Ascending aorta (tissue), 2 donors: ENCODE data around the gene FNBP1L. TPM values are rescaled to one million over a fixed set of nuclear protein-coding genes. Genes with fewer than 3 reads are reported as not detected.

Source experiments
- DNase-seq, 2 donors: peaks; one replicate each; pipeline ENCODE4 v3.0.0-alpha.2; 2019; ENCODE audit warnings: low spot score in 2 of 2
- H3K27ac ChIP-seq, 2 donors: fragments of 200-600 bp; sonication (generic); one replicate each; pipeline ENCODE4 v1.5.1; 2016 to 2017; ENCODE audit warnings: mild to moderate bottlenecking in 1 of 2
- H3K27me3 ChIP-seq: fragments of 200-600 bp; sonication (generic); one replicate; pipeline ENCODE4 v1.5.1; 2017
- H3K36me3 ChIP-seq, 2 donors: fragments of 200-600 bp; sonication (generic); one replicate each; pipeline ENCODE4 v1.5.1; 2016
- H3K4me1 ChIP-seq, 2 donors: fragments of 200-600 bp; sonication (generic); one replicate each; pipeline ENCODE4 v1.5.1; 2016 to 2017; ENCODE audit warnings: mild to moderate bottlenecking in 1 of 2
- H3K4me3 ChIP-seq, 2 donors: fragments of 200-600 bp; sonication (generic); one replicate each; pipeline ENCODE4 v1.5.1; 2016 to 2017; ENCODE audit warnings: mild to moderate bottlenecking in 1 of 2
- H3K9me3 ChIP-seq, 2 donors: fragments of 200-600 bp; sonication (generic); one replicate each; pipeline ENCODE4 v1.5.1; 2016
- intact Hi-C: fragments of 100-400 bp; cut with DNase I; formaldehyde crosslinking; loops from one replicate; pipeline ENCODE4 v1.15.1; 2023
- total RNA-seq: library from RNA; depleted of rRNA; stranded (reverse); fragments of >200 nt; gene quantifications from one replicate; pipeline ENCODE4 v1.1.0, GENCODE V29; 2016
- TF ChIP-seq, protein P1 (sequence below), 3 experiments: fragments of 200-600 bp in 2 of 3; fragments of 450-650 bp in 1 of 3; sonication (generic) in 2 of 3; IDR thresholded peaks; one replicate each; pipeline ENCODE4 v1.5.1; 2016 to 2019; ENCODE audit warnings: antibody characterized with exemption in 3 of 3, mild to moderate bottlenecking in 1 of 3, moderate library complexity in 1 of 3

The FNBP1L gene
- total RNA-seq, 1 donor from 2014 or later = 12.6 TPM

- Histone ChIP-seq H3K9me3 (no peaks in the 10 kb centered on the region), H3K27me3 (no peaks in the 10 kb centered on the region), H3K4me3 (no peak overlapping the region), H3K27ac (no peak overlapping the region), H3K36me3 (peaks cover 65 to 88% of the 10 kb centered on the region in 2 donors), H3K4me1 (no peaks in the 10 kb centered on the region)
- intact Hi-C loops = no loop called here
- no peak for DNase-seq
- TF ChIP-seq, protein P1, sequence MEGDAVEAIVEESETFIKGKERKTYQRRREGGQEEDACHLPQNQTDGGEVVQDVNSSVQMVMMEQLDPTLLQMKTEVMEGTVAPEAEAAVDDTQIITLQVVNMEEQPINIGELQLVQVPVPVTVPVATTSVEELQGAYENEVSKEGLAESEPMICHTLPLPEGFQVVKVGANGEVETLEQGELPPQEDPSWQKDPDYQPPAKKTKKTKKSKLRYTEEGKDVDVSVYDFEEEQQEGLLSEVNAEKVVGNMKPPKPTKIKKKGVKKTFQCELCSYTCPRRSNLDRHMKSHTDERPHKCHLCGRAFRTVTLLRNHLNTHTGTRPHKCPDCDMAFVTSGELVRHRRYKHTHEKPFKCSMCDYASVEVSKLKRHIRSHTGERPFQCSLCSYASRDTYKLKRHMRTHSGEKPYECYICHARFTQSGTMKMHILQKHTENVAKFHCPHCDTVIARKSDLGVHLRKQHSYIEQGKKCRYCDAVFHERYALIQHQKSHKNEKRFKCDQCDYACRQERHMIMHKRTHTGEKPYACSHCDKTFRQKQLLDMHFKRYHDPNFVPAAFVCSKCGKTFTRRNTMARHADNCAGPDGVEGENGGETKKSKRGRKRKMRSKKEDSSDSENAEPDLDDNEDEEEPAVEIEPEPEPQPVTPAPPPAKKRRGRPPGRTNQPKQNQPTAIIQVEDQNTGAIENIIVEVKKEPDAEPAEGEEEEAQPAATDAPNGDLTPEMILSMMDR (IDR thresholded peaks at IDR 0.05) = no peak
Observed at GRCh38 chr1:93571623-93572310, 123.8 kb downstream of the FNBP1L start.

GRCh38 chr1:93573940-93574469, 126.1 kb downstream of the FNBP1L start:
- Histone ChIP-seq H3K27me3 (no peaks in the 10 kb centered on the region), H3K36me3 (peaks cover 51 to 69% of the 10 kb centered on the region in 2 donors), H3K27ac (no peak overlapping the region), H3K4me1 (peaks cover 0 to 2% of the 10 kb centered on the region in 2 donors), H3K9me3 (no peaks in the 10 kb centered on the region), H3K4me3 (no peak overlapping the region)
- TF ChIP-seq, protein P1 (IDR thresholded peaks at IDR 0.05) = no peak
- intact Hi-C loops = no loop called here
- DNase-seq = no peak

DNA sequence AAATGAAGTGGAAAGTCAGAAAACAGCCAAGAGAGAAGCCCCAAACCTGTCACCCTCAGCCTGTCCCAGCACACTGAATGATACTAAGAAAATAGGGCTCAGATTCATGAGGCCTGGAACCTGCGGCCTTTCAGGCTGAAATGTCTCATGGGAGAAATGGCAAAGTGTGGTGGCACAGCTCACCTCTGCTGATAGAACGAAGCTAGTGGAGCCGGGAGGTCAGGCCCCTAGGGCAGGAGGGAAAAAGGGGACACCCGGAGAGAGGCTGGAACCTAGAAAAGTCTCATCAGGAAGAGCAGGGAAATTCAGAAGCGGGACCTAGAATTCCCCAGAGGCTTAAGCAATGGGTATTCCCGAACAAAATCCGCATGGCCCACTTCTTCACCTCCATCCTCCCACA, 126.6 kb downstream of the FNBP1L start:
- Histone ChIP-seq H3K27ac (no peak overlapping the region), H3K4me1 (peaks cover under 1 to 7% of the 10 kb centered on the region in 2 donors), H3K36me3 (peaks cover 46 to 67% of the 10 kb centered on the region in 2 donors), H3K4me3 (no peak overlapping the region), H3K27me3 (no peaks in the 10 kb centered on the region), H3K9me3 (no peaks in the 10 kb centered on the region)
- DNase-seq = no peak
- intact Hi-C loops = no loop called here
- TF ChIP-seq, protein P1 (IDR thresholded peaks at IDR 0.05) = no peak

DNA sequence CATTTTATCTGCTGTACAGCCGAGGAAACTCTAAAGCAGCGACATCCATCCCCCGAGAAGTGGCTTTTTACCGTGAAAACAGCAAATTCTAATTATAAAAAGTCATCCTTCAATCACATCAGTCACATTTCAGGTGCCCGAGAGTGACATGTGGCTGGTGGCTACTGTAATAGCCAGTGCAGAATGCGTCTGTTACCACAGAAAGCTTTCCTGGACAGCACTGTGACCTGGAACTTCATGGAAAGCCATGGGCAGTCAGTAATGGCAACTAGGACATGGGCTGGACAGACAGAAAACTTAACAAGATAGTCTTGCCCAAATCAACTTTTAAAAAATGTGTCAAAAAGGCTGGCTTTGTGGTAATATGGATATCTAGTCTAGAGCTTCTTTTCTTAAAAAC, 127.1 kb downstream of the FNBP1L start:
- H3K27ac ChIP-seq = no peak overlapping the region
- intact Hi-C loops = no loop called here
- H3K9me3 ChIP-seq = no peaks in the 10 kb centered on the region
- no peak overlapping the region for H3K4me3 ChIP-seq
- DNase-seq = no peak
- TF ChIP-seq, protein P1 (IDR thresholded peaks at IDR 0.05) = no peak
- H3K4me1 ChIP-seq = peaks cover 5 to 10% of the 10 kb centered on the region in 2 donors
- H3K36me3 ChIP-seq = peaks cover 41 to 65% of the 10 kb centered on the region in 2 donors
- H3K27me3 ChIP-seq = no peaks in the 10 kb centered on the region

DNA sequence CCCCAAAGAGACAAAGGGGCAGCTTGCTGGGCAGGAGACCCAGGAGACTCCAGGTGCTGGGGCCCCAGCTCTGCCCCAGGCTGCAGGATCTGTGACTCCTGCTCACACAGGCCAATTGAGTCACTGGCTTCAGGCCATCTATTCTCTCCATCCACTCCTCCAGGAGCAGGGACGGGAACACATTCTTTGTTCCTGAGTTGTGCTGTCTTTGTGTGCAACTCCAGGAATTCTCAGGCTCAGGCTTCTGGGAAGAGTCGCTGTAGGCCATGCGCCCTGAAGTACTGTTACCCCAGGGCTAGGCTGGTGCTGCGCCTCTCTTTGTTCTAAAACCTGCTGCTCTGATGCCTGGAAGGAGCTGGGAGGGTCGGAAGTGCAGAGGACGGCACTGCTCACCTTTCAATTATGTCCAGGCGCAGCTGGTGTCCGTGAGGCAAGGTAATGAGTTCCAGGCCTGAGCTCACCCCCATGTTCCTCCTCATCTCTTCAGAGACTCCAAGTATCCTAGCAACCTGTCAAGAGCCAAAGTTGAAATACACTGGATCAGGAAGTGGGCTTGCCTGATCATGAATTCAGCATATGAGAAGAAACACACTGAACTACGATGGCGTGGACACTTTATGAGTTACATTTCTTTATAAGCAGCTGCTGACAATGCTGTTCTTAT, 127.8 kb downstream of the FNBP1L start:
- peaks cover 33 to 58% of the 10 kb centered on the region in 2 donors for H3K36me3 ChIP-seq
- intact Hi-C loops = no loop called here
- H3K4me1 ChIP-seq = peaks cover 6 to 10% of the 10 kb centered on the region in 2 donors
- DNase-seq = no peak
- H3K4me3 ChIP-seq = no peak overlapping the region
- TF ChIP-seq, protein P1 (IDR thresholded peaks at IDR 0.05) = no peak
- H3K27me3 ChIP-seq = no peaks in the 10 kb centered on the region
- H3K9me3 ChIP-seq = no peaks in the 10 kb centered on the region
- H3K27ac ChIP-seq = no peak overlapping the region
